ENCODE data around the gene LHX2.

DNA sequence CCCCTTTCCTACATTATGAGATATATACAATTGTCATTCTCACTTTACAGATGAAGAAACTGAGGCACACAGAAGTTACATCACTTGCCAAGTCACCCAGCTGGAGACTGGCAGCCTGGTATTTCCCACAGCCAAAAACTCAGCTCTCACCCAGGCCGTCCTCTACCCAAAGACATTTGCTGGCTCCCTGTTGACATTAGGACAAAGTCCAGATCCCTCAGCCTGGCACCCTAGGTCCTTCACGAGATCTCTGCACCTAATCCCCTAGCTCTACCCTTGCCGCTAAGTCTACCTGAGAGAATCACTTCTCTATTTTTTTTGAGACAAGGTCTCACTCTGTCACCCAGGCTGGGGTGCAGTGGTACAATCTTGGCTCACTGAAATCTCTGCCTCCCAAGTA lies 26.8 kb upstream of the LHX2 start:
- TF ChIP-seq RCOR1 (IDR thresholded peaks at IDR 0.05; ENCODE audit: borderline replicate concordance in 1 of 2, low read depth in 2 of 2, low read length in 2 of 2) (no peak), TGIF2 (CRISPR knock-in tag; IDR thresholded peaks at IDR 0.05) (no peak), SP1 (CRISPR knock-in tag; IDR thresholded peaks at IDR 0.05) (no peak)
